Gastrocnemius medialis (tissue), 4 donors: Measurements from ENCODE around the gene MTURN. TPM values are rescaled to one million over a fixed set of nuclear protein-coding genes. Genes with fewer than 3 reads are reported as not detected.
A peak's percentile ranks its signal among the peaks of the same experiment; 100 is the strongest.
"Not testable (repeated sequence)": the region's sequence is repeated elsewhere in the genome, so short reads cannot be mapped to it uniquely, and the experiment has no call there.

ENCODE experiments used
- ATAC-seq, 2 donors: fragments of 150-250 bp; one replicate each; pipeline ENCODE4 v1.9.1; 2016
- DNase-seq, 2 donors: peaks; one replicate each; pipeline ENCODE4 v3.0.0-alpha.2; 2019
- H3K27ac ChIP-seq, 4 donors: fragments of 200-600 bp; sonication (generic); 1 replicate in 1 of 4; 2 replicates in 3 of 4; pipeline ENCODE4 v1.5.1; 2016 to 2018; ENCODE audit warnings: mild to moderate bottlenecking in 2 of 4, moderate library complexity in 1 of 4
- H3K27me3 ChIP-seq, 3 donors: fragments of 200-600 bp; sonication (generic) in 2 of 3; 1 replicate in 1 of 3; 2 replicates in 2 of 3; pipeline versions ENCODE4 v1.5.1 to v1.6.0; 2016 to 2019; ENCODE audit warnings: mild to moderate bottlenecking in 1 of 3, moderate library complexity in 1 of 3
- H3K36me3 ChIP-seq, 2 donors: fragments of 200-600 bp; sonication (generic) in 1 of 2; one replicate each; pipeline ENCODE4 v1.5.1; 2017 to 2018
- H3K4me1 ChIP-seq, 2 donors: fragments of 200-600 bp; sonication (generic) in 1 of 2; one replicate each; pipeline ENCODE4 v1.5.1; 2016 to 2017; ENCODE audit warnings: mild to moderate bottlenecking in 2 of 2
- H3K4me3 ChIP-seq, 4 donors: fragments of 200-600 bp; sonication (generic) in 3 of 4; 1 replicate in 1 of 4; 2 replicates in 3 of 4; pipeline ENCODE4 v1.5.1; 2016 to 2019; ENCODE audit warnings: mild to moderate bottlenecking in 2 of 4
- H3K9me3 ChIP-seq, 3 donors: fragments of 200-600 bp; sonication (generic) in 2 of 3; 1 replicate in 1 of 3; 2 replicates in 2 of 3; pipeline ENCODE4 v1.5.1; 2016 to 2019
- CTCF ChIP-seq, 5 experiments: fragments of 450-650 bp in 3 of 5; fragments of 200-600 bp in 2 of 5; sonication (generic) in 2 of 5; IDR thresholded peaks in 4 of 5; conservative IDR thresholded peaks in 1 of 5; 1 replicate in 4 of 5; 2 replicates in 1 of 5; pipeline ENCODE4 v1.5.1; 2016 to 2019; ENCODE audit warnings: antibody characterized with exemption in 5 of 5, mild to moderate bottlenecking in 3 of 5, moderate library complexity in 3 of 5
- POLR2A ChIP-seq, 2 donors: fragments of 450-650 bp; IDR thresholded peaks; one replicate each; pipeline ENCODE4 v1.6.1; 2017; ENCODE audit warnings: antibody characterized with exemption in 2 of 2, mild to moderate bottlenecking in 2 of 2, moderate library complexity in 2 of 2
- in situ Hi-C, 4 donors: fragments of 200-750 bp; cut with MboI; loops; one replicate each; pipeline versions ENCODE4 v1.15.0 to v1.8.0; 2017; ENCODE audit warnings: low sequenced_read_pairs in 4 of 4
- intact Hi-C: fragments of 100-400 bp; cut with DNase I; formaldehyde crosslinking; loops from one replicate; pipeline ENCODE4 v1.15.1; 2023; ENCODE audit warnings: low total_unique reads
- total RNA-seq, 4 donors: library from RNA; depleted of rRNA; stranded (reverse); fragments of >200 nt; gene quantifications; one replicate each; pipeline versions ENCODE4 v1.1.0 to v1.2.3, GENCODE V29; 2016

MTURN gene
- total RNA-seq, 4 donors from 2014 or later, result 32.9 to 81.9 (median 44.7) TPM

GRCh38 chr7:30185496-30185895 lies 50.7 kb downstream of the MTURN start:
- H3K4me1 ChIP-seq, result peaks cover 31 to 47% of the 10 kb centered on the region in 2 donors
- peak overlapping the region; percentile 86 to 92 (median 90) for H3K27ac ChIP-seq
- in situ Hi-C loops (loop anchor here in 1 of 4 donors (5.0 kb wide), 1 partner anchor 42 kb away; no protein-coding TSS in a partner anchor), intact Hi-C loops (loop anchor here (2.0 kb wide), 1 partner anchor 39 kb away; no protein-coding TSS in a partner anchor)
- no peak overlapping the region for H3K4me3 ChIP-seq
- no peaks in the 10 kb centered on the region for H3K27me3 ChIP-seq
- no peaks in the 10 kb centered on the region for H3K36me3 ChIP-seq
- no peak for DNase-seq
- TF ChIP-seq CTCF (IDR thresholded peaks at IDR 0.05 in 4 of 5, conservative IDR thresholded peaks at IDR 0.05 in 1 of 5) (no peak), POLR2A (IDR thresholded peaks at IDR 0.05) (no peak)
- no peaks in the 10 kb centered on the region for H3K9me3 ChIP-seq
- ATAC-seq, result no peak

- Histone ChIP-seq H3K9me3 (no peaks in the 10 kb centered on the region), H3K27me3 (no peaks in the 10 kb centered on the region), H3K27ac (no peak overlapping the region), H3K4me1 (peaks cover 25 to 36% of the 10 kb centered on the region in 2 donors), H3K36me3 (no peaks in the 10 kb centered on the region), H3K4me3 (no peak overlapping the region)
- DNase-seq (no peak), ATAC-seq (no peak)
- TF ChIP-seq POLR2A (IDR thresholded peaks at IDR 0.05), result no peak
- in situ Hi-C loops, result loop anchor here in 1 of 4 donors (5.0 kb wide), 1 partner anchor 41 kb away; no protein-coding TSS in a partner anchor
- intact Hi-C loops, result no loop called here
These were observed 51.9 kb downstream of the MTURN start for GRCh38 chr7:30186725-30187124.

GRCh38 chr7:30187513-30187912 lies 52.7 kb downstream of the MTURN start:
- in situ Hi-C loops, result loop anchor here in 1 of 4 donors (5.0 kb wide), 1 partner anchor 40 kb away; no protein-coding TSS in a partner anchor
- DNase-seq (no peak), ATAC-seq (no peak)
- Histone ChIP-seq H3K9me3 (no peaks in the 10 kb centered on the region), H3K27ac (no peak overlapping the region), H3K4me1 (peaks cover 19 to 28% of the 10 kb centered on the region in 2 donors), H3K27me3 (no peaks in the 10 kb centered on the region), H3K36me3 (no peaks in the 10 kb centered on the region), H3K4me3 (no peak overlapping the region)
- intact Hi-C loops, result no loop called here
- TF ChIP-seq POLR2A (IDR thresholded peaks at IDR 0.05), result no peak
- TF ChIP-seq CTCF (IDR thresholded peaks at IDR 0.05 in 4 of 5, conservative IDR thresholded peaks at IDR 0.05 in 1 of 5), result no peak

GRCh38 chr7:30188381-30188780 lies 53.6 kb downstream of the MTURN start:
- H3K27me3 ChIP-seq, H3K9me3 ChIP-seq, H3K36me3 ChIP-seq, DNase-seq, H3K27ac ChIP-seq, intact Hi-C loops, ATAC-seq, H3K4me3 ChIP-seq: not testable (repeated sequence)
- in situ Hi-C loops, result loop anchor here in 1 of 4 donors (5.0 kb wide), 1 partner anchor 39 kb away; no protein-coding TSS in a partner anchor
- peaks cover 12 to 21% of the 10 kb centered on the region in 2 donors for H3K4me1 ChIP-seq

GRCh38 chr7:30188811-30189210 lies 54.0 kb downstream of the MTURN start:
- Histone ChIP-seq H3K4me1 (peaks cover 12 to 17% of the 10 kb centered on the region in 2 donors), H3K36me3 (no peaks in the 10 kb centered on the region), H3K27ac (no peak overlapping the region), H3K27me3 (no peaks in the 10 kb centered on the region), H3K4me3 (no peak overlapping the region), H3K9me3 (no peaks in the 10 kb centered on the region)
- DNase-seq (no peak), ATAC-seq (no peak)
- TF ChIP-seq CTCF (IDR thresholded peaks at IDR 0.05 in 4 of 5, conservative IDR thresholded peaks at IDR 0.05 in 1 of 5) (no peak), POLR2A (IDR thresholded peaks at IDR 0.05) (no peak)
- in situ Hi-C loops (loop anchor here in 1 of 4 donors (5.0 kb wide), 1 partner anchor 38 kb away; no protein-coding TSS in a partner anchor), intact Hi-C loops (no loop called here)

GRCh38 chr7:30191809-30192208 lies 57.0 kb downstream of the MTURN start:
- no peak for ATAC-seq
- in situ Hi-C loops, result no loop called here
- Histone ChIP-seq H3K4me1 (no peaks in the 10 kb centered on the region), H3K27me3 (no peaks in the 10 kb centered on the region), H3K36me3 (no peaks in the 10 kb centered on the region), H3K9me3 (no peaks in the 10 kb centered on the region), H3K4me3 (no peak overlapping the region), H3K27ac (no peak overlapping the region)
- DNase-seq, result no peak
- intact Hi-C loops, result no loop called here
- TF ChIP-seq POLR2A (IDR thresholded peaks at IDR 0.05) (no peak), CTCF (IDR thresholded peaks at IDR 0.05 in 4 of 5, conservative IDR thresholded peaks at IDR 0.05 in 1 of 5) (no peak)
